Peyer's patch (tissue), 4 donors: ENCODE data around the gene MSH5.

ENCODE experiments used
- POLR2A ChIP-seq, 2 donors: fragments of 450-650 bp; IDR thresholded peaks; one replicate each; pipeline ENCODE4 v1.5.1; 2017; ENCODE audit warnings: antibody characterized with exemption in 2 of 2, mild to moderate bottlenecking in 2 of 2, moderate library complexity in 2 of 2
- TF ChIP-seq, protein P1 (sequence below), 6 experiments: fragments of 450-650 bp in 4 of 6; fragments of 200-600 bp in 2 of 6; sonication (generic) in 1 of 6; IDR thresholded peaks; one replicate each; pipeline ENCODE4 v1.5.1; 2017 to 2019; ENCODE audit warnings: antibody characterized with exemption in 6 of 6, mild to moderate bottlenecking in 3 of 6, moderate library complexity in 1 of 6

DNA sequence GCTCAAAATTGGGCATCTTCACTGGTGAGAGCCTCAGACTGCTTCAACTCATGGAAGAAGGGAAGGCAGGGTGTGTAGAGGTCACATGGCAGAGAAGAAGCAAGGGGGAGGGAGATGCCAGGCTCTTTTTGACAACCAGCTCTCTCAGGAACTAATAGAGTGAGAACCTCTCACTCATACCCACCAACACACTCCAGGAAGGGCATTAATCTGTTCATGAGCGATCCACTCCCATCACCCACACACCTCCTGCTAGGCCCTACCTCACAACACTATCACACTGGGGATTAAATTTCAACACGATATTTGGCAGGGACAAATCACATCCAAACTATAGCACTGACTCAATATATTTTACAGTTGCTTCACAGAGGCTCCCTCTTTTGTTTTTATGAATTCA lies 2.0 kb downstream of the MSH5 start:
- TF ChIP-seq, protein P1, sequence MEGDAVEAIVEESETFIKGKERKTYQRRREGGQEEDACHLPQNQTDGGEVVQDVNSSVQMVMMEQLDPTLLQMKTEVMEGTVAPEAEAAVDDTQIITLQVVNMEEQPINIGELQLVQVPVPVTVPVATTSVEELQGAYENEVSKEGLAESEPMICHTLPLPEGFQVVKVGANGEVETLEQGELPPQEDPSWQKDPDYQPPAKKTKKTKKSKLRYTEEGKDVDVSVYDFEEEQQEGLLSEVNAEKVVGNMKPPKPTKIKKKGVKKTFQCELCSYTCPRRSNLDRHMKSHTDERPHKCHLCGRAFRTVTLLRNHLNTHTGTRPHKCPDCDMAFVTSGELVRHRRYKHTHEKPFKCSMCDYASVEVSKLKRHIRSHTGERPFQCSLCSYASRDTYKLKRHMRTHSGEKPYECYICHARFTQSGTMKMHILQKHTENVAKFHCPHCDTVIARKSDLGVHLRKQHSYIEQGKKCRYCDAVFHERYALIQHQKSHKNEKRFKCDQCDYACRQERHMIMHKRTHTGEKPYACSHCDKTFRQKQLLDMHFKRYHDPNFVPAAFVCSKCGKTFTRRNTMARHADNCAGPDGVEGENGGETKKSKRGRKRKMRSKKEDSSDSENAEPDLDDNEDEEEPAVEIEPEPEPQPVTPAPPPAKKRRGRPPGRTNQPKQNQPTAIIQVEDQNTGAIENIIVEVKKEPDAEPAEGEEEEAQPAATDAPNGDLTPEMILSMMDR (IDR thresholded peaks at IDR 0.05), result no peak
- no peak for TF ChIP-seq POLR2A (IDR thresholded peaks at IDR 0.05)
